AG04449 (cell line): Measurements from ENCODE around the gene WDR7.

ENCODE experiments used
- CTCF ChIA-PET: fragments of 350-600 bp; formaldehyde crosslinking; extraction: SDS; loops from one replicate; lab custom pipeline; 2021; ENCODE audit warnings: antibody characterized with exemption; lab: Yijun Ruan, JAX
- POLR2A ChIA-PET: fragments of 400-600, 350-600 bp; formaldehyde crosslinking; extraction: SDS; loops from one replicate; lab custom pipeline; 2020; ENCODE audit warnings: antibody characterized with exemption, inconsistent platforms; lab: Yijun Ruan, JAX
- DNase-seq: peaks from one replicate; pipeline ENCODE4 v3.0.0-alpha.2; 2010; ENCODE audit warnings: low read depth, low spot score
- H3K4me3 ChIP-seq: 2 replicates; pipeline ENCODE4 v1.5.1; 2011; ENCODE audit warnings: low read depth, mild to moderate bottlenecking, control low read depth, low read length
- CTCF ChIP-seq: IDR thresholded peaks from one replicate; pipeline ENCODE4 v1.5.1; 2011; ENCODE audit warnings: mild to moderate bottlenecking, moderate library complexity, low read length, control low read depth, inconsistent platforms; ENCODE audit not compliant: insufficient read depth; ENCODE audit errors: missing control alignments

Gene WDR7

GRCh38 chr18:56635007-56635406, 16.2 kb upstream of the WDR7 start:
- H3K4me3 ChIP-seq: no peak overlapping the region
- no peak for DNase-seq
- ChIA-PET CTCF (no interaction called here), POLR2A (no interaction called here)
- no peak for TF ChIP-seq CTCF

- CTCF ChIA-PET: no interaction called here
- TF ChIP-seq CTCF: no peak
- no peak for DNase-seq
These were observed 14.0 kb upstream of the WDR7 start for GRCh38 chr18:56637176-56637575.

GRCh38 chr18:56637711-56638231, 13.4 kb upstream of the WDR7 start:
- POLR2A ChIA-PET: interaction anchor here (0.6 kb wide), 1 partner anchor 79 kb away, joined by 3 read pairs; no protein-coding TSS in a partner anchor
- TF ChIP-seq CTCF: no peak
- peak overlapping the region; percentile 89 for H3K4me3 ChIP-seq
- CTCF ChIA-PET: interaction anchor here (0.8 to 1.0 kb wide), 2 partner anchors 14 to 32 kb away, joined by 3 to 5 read pairs; partner anchors contain the start of gene WDR7
- DNase-seq: no peak

More at GRCh38 chr18:56637176-56637575, 14.0 kb upstream of the WDR7 start:
- H3K4me3 ChIP-seq: peak overlapping the region; percentile 89
- POLR2A ChIA-PET: no interaction called here

- POLR2A ChIA-PET: interaction anchor here (0.6 kb wide), 1 partner anchor 80 kb away, joined by 3 read pairs; no protein-coding TSS in a partner anchor
- CTCF ChIA-PET: interaction anchor here (0.8 to 1.3 kb wide), 3 partner anchors 9 to 33 kb away, joined by 3 to 6 read pairs (median 5); partner anchors contain the start of gene WDR7
- peak; percentile 90 for DNase-seq
- no peak for TF ChIP-seq CTCF
- peak within 1 kb of the TSS; percentile 89 for H3K4me3 ChIP-seq
These were observed 12.7 kb upstream of the WDR7 start, which contains the start of gene TXNL1 for GRCh38 chr18:56638232-56639103. TSS of gene TXNL1 (minus strand) at chr18:56638592. CDS start at chr18:56638440, 152 bp downstream.

GRCh38 chr18:56639104-56639381, 12.1 kb upstream of the WDR7 start:
- no peak for TF ChIP-seq CTCF

GRCh38 chr18:56639571-56639970, 11.6 kb upstream of the WDR7 start:
- TF ChIP-seq CTCF: no peak
- ChIA-PET CTCF (interaction anchor here (1.3 to 2.6 kb wide), 2 partner anchors 8 to 10 kb away, joined by 6 to 13 read pairs; no protein-coding TSS in a partner anchor), POLR2A (no interaction called here)
- DNase-seq: no peak
- no peak overlapping the region for H3K4me3 ChIP-seq

More at GRCh38 chr18:56639104-56639381, 12.1 kb upstream of the WDR7 start:
- no peak for DNase-seq
- H3K4me3 ChIP-seq: peak overlapping the region; percentile 47
- POLR2A ChIA-PET: no interaction called here
- CTCF ChIA-PET: interaction anchor here (1.3 kb wide), 1 partner anchor 9 kb away, joined by 6 read pairs; no protein-coding TSS in a partner anchor
